Keratinocyte (primary cell): ENCODE results near the gene PIGN. TPM values are rescaled to one million over a fixed set of nuclear protein-coding genes. Genes with fewer than 3 reads are reported as not detected.
A peak's percentile ranks its signal among the peaks of the same experiment; 100 is the strongest.

Experiments
- DNase-seq: peaks from one replicate; pipeline ENCODE4 v3.0.0-alpha.2; 2011; ENCODE audit warnings: low read depth, missing footprints, low spot score
- FAIRE-seq: peaks from 2 replicates; lab custom pipeline; 2011; peaks lifted over from hg19 to GRCh38; lab: Jason Lieb, UNC
- H2AFZ ChIP-seq: 2 replicates; pipeline ENCODE4 v1.6.0; 2012; ENCODE audit warnings: low read length, control low read depth, inconsistent platforms; ENCODE audit not compliant: control insufficient read depth
- H3K27ac ChIP-seq: 2 replicates; pipeline ENCODE4 v1.5.1; 2011; ENCODE audit warnings: low read length; ENCODE audit not compliant: control insufficient read depth, insufficient read depth
- H3K27me3 ChIP-seq: 3 replicates; pipeline ENCODE4 v1.6.0; 2011; ENCODE audit warnings: low read length; ENCODE audit not compliant: control insufficient read depth, insufficient read depth; ENCODE audit errors: extremely low read depth
- H3K36me3 ChIP-seq, 2 experiments: 2 replicates in 1 of 2; 3 replicates in 1 of 2; pipeline ENCODE4 v1.5.1; 2011; ENCODE audit warnings: low read length in 2 of 2, mild to moderate bottlenecking in 1 of 2; ENCODE audit not compliant: control insufficient read depth in 2 of 2, insufficient read depth in 2 of 2; ENCODE audit errors: extremely low read depth in 1 of 2
- H3K4me1 ChIP-seq: 3 replicates; pipeline ENCODE4 v1.5.1; 2011; ENCODE audit warnings: low read length; ENCODE audit not compliant: control insufficient read depth, insufficient read depth; ENCODE audit errors: extremely low read depth
- H3K4me2 ChIP-seq: 3 replicates; pipeline ENCODE4 v1.6.0; 2011; ENCODE audit warnings: low read depth, low read length; ENCODE audit not compliant: control insufficient read depth, insufficient read depth; ENCODE audit errors: extremely low read depth
- H3K4me3 ChIP-seq, 3 experiments: fragments of 200-600 bp in 1 of 3; sonication (generic) in 1 of 3; 2 replicates in 2 of 3; 3 replicates in 1 of 3; pipeline ENCODE4 v1.5.1; 2011 to 2016; ENCODE audit warnings: low read length in 3 of 3, mild to moderate bottlenecking in 3 of 3, control low read depth in 2 of 3, inconsistent platforms in 1 of 3, low read depth in 1 of 3, mixed read lengths in 1 of 3, mixed run types in 1 of 3, moderate library complexity in 1 of 3; ENCODE audit not compliant: control insufficient read depth in 2 of 3, insufficient read depth in 2 of 3; ENCODE audit errors: extremely low read depth in 1 of 3
- H3K79me2 ChIP-seq: 2 replicates; pipeline ENCODE4 v1.6.0; 2012; ENCODE audit warnings: low read length; ENCODE audit not compliant: control insufficient read depth, insufficient read depth
- H3K9ac ChIP-seq: 3 replicates; pipeline ENCODE4 v1.6.0; 2011; ENCODE audit warnings: low read length; ENCODE audit not compliant: control insufficient read depth, insufficient read depth; ENCODE audit errors: extremely low read depth
- H3K9me1 ChIP-seq: 3 replicates; pipeline ENCODE4 v1.6.0; 2011; ENCODE audit warnings: low read length; ENCODE audit not compliant: control insufficient read depth, insufficient read depth; ENCODE audit errors: extremely low read depth
- H3K9me3 ChIP-seq: 2 replicates; pipeline ENCODE4 v1.5.1; 2012; ENCODE audit warnings: low read depth, low read length; ENCODE audit not compliant: control insufficient read depth
- H4K20me1 ChIP-seq: 3 replicates; pipeline ENCODE4 v1.6.0; 2011; ENCODE audit warnings: low read length; ENCODE audit not compliant: control insufficient read depth, insufficient read depth; ENCODE audit errors: extremely low read depth
- CTCF ChIP-seq, 3 experiments: IDR thresholded peaks in 1 of 3; conservative IDR thresholded peaks in 1 of 3; optimal IDR thresholded peaks in 1 of 3; 2 replicates in 2 of 3; 3 replicates in 1 of 3; pipeline versions ENCODE3 to v1.5.1; 2011; ENCODE audit warnings: low read length in 3 of 3, mild to moderate bottlenecking in 3 of 3, moderate library complexity in 2 of 3, control low read depth in 1 of 3, inconsistent platforms in 1 of 3; ENCODE audit not compliant: insufficient read depth in 2 of 3; ENCODE audit errors: extremely low read depth in 1 of 3
- EZH2 ChIP-seq: IDR thresholded peaks from one replicate; pipeline ENCODE4 v1.6.1; 2012; ENCODE audit warnings: inconsistent platforms, mild to moderate bottlenecking, low read length, moderate library complexity
- dilution Hi-C: fragments of 300-500 bp; cut with MboI; formaldehyde crosslinking; loops from one replicate; pipeline ENCODE4 v1.7.0; 2020; ENCODE audit warnings: low sequenced_read_pairs; ENCODE audit not compliant: extremely low pct_ligation_motif_present
- polyA plus RNA-seq, 5 experiments: library from polyadenylated mRNA; depleted of rRNA in 3 of 5; stranded (reverse) in 3 of 5; stranded (forward) in 1 of 5; unstranded in 1 of 5; fragments of >200 nt; gene quantifications; 1 replicate in 1 of 5; 2 replicates in 3 of 5; 3 replicates in 1 of 5; pipeline versions ENCODE4 v1.2.1 to v1.2.3, GENCODE V29; 2011 to 2012; ENCODE audit warnings: missing spikeins in 2 of 5, low read depth in 1 of 5, low replicate concordance in 1 of 5

The PIGN gene
- polyA plus RNA-seq, 1 donor (not counting 4 experiments of a cell fraction or from before 2014, with no cell fraction given): 41.2 TPM

DNA sequence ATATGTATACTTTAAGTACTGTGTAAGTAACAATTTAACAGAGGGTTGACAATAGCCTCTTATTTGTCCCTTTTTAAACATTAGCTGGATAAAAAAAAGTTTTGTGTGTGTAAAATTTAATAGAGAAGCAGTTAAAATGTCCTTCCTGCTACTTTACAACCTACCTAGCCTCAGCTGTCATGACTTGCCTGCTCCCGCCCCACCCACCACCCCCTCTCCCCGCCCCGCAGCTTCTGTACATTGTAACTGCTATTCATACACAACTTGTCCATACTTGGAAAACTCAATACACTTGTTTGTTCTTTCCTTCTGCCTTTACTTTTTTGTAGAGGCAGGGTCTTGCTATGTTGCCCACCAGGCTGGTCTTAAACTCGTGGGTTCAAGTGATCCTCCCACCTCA lies 19.7 kb upstream of the PIGN start:
- DNase-seq: no peak
- H3K9ac ChIP-seq: no peak overlapping the region
- FAIRE-seq: peak; percentile 71
- H3K79me2 ChIP-seq: peaks cover 81% of the 10 kb centered on the region
- H3K27me3 ChIP-seq: no peaks in the 10 kb centered on the region
- H2AFZ ChIP-seq: no peak overlapping the region
- H3K27ac ChIP-seq: no peak overlapping the region
- H3K9me3 ChIP-seq: no peaks in the 10 kb centered on the region
- H3K4me3 ChIP-seq: no peak overlapping the region
- H3K9me1 ChIP-seq: no peaks in the 10 kb centered on the region
- TF ChIP-seq EZH2 (no peak), CTCF (optimal IDR thresholded peaks at IDR 0.05 in 1 of 3, IDR thresholded peaks at IDR 0.05 in 1 of 3, conservative IDR thresholded peaks at IDR 0.05 in 1 of 3; ENCODE audit: extremely low read depth in 1 of 3, insufficient read depth in 2 of 3, low read length in 3 of 3) (no peak)
- H3K4me2 ChIP-seq: peak overlapping the region; percentile 58
- H4K20me1 ChIP-seq: no peaks in the 10 kb centered on the region
- peaks cover 15% of the 10 kb centered on the region for H3K4me1 ChIP-seq
- dilution Hi-C loops: no loop called here
- H3K36me3 ChIP-seq: no peaks in the 10 kb centered on the region

DNA sequence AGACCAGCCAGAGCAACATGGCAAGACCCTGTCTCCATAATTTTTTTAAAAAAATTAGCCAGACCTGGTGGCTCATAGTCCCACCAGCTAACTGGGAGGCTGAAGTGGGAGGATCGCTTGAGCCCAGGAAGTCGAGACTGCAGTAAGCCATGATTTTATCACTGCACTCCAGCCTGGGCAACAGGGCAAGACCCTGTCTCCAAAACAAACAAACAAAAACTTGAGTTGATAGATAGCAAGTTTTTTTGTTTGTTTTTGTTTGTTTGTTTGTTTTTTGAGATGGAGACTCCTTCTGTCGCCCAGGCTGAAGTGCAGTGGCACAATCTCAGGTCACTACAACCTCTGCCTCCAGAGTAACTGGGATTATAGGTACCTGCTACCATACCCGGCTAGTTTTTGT lies 19.0 kb upstream of the PIGN start:
- Histone ChIP-seq H3K79me2 (peaks cover 81% of the 10 kb centered on the region), H3K9ac (no peak overlapping the region), H3K9me1 (no peaks in the 10 kb centered on the region), H3K4me3 (no peak overlapping the region), H3K4me1 (peaks cover 16% of the 10 kb centered on the region), H3K36me3 (no peaks in the 10 kb centered on the region), H3K4me2 (no peak overlapping the region), H4K20me1 (no peaks in the 10 kb centered on the region), H3K27ac (no peak overlapping the region), H2AFZ (no peak overlapping the region), H3K27me3 (no peaks in the 10 kb centered on the region), H3K9me3 (no peaks in the 10 kb centered on the region)
- FAIRE-seq: no peak
- TF ChIP-seq CTCF (optimal IDR thresholded peaks at IDR 0.05 in 1 of 3, IDR thresholded peaks at IDR 0.05 in 1 of 3, conservative IDR thresholded peaks at IDR 0.05 in 1 of 3; ENCODE audit: extremely low read depth in 1 of 3, insufficient read depth in 2 of 3, low read length in 3 of 3): no peak
- TF ChIP-seq EZH2: no peak
- dilution Hi-C loops: no loop called here
- DNase-seq: no peak
